Neural cell (in vitro differentiated cells): Measurements from ENCODE around the gene C8A. TPM values are rescaled to one million over a fixed set of nuclear protein-coding genes. Genes with fewer than 3 reads are reported as not detected.

ENCODE experiments used
- H2AFZ ChIP-seq: fragments of 200-600, 300-800 bp; sonication (generic), shearing (Covaris generic); 2 replicates; pipeline ENCODE4 v1.6.0; 2014; ENCODE audit warnings: low read depth, mild to moderate bottlenecking, antibody characterized with exemption, low read length, moderate library complexity
- H3F3A ChIP-seq: fragments of 200-600 bp; shearing (Covaris generic); 2 replicates; pipeline ENCODE4 v1.6.1; 2016; ENCODE audit warnings: mild to moderate bottlenecking, moderate library complexity, mixed read lengths, antibody characterized with exemption, low read length; ENCODE audit not compliant: insufficient read depth, poor library complexity, severe bottlenecking
- H3K27ac ChIP-seq: fragments of 200-600, 300-800 bp; sonication (generic), shearing (Covaris generic); 2 replicates; pipeline ENCODE4 v1.5.1; 2014; ENCODE audit warnings: mild to moderate bottlenecking, low read length, moderate library complexity
- H3K27me3 ChIP-seq: fragments of 300-800, 200-600 bp; sonication (generic), shearing (Covaris generic); 2 replicates; pipeline ENCODE4 v1.6.0; 2014; ENCODE audit warnings: mild to moderate bottlenecking, low read depth, low read length, moderate library complexity; ENCODE audit not compliant: insufficient read depth
- H3K36me3 ChIP-seq: fragments of 300-800, 200-600 bp; sonication (generic), shearing (Covaris generic); 2 replicates; pipeline ENCODE4 v1.5.1; 2014; ENCODE audit warnings: mild to moderate bottlenecking, antibody characterized with exemption, low read length, moderate library complexity; ENCODE audit not compliant: insufficient read depth
- H3K4me2 ChIP-seq: fragments of 300-800, 200-600 bp; sonication (generic), shearing (Covaris generic); 2 replicates; pipeline ENCODE4 v1.6.0; 2014; ENCODE audit warnings: mild to moderate bottlenecking, low read length
- H3K4me3 ChIP-seq: fragments of 300-800, 200-600 bp; sonication (generic), shearing (Covaris generic); 2 replicates; pipeline ENCODE4 v1.5.1; 2014; ENCODE audit warnings: mild to moderate bottlenecking, low read length, moderate library complexity
- H3K79me2 ChIP-seq: fragments of 200-600 bp; shearing (Covaris generic); replicated peaks from 2 replicates; pipeline ENCODE4 v1.6.0; 2014; ENCODE audit warnings: mild to moderate bottlenecking, low read length, moderate library complexity; ENCODE audit not compliant: insufficient read depth
- H3K9ac ChIP-seq: fragments of 300-800, 200-600 bp; sonication (generic), shearing (Covaris generic); 2 replicates; pipeline ENCODE4 v1.6.1; 2016; ENCODE audit warnings: mild to moderate bottlenecking, low read length, mixed read lengths
- H3K9me2 ChIP-seq: fragments of 200-600 bp; shearing (Covaris generic); 2 replicates; pipeline ENCODE4 v1.6.1; 2016; ENCODE audit warnings: mild to moderate bottlenecking, low read length, mixed read lengths; ENCODE audit not compliant: insufficient read depth
- H3K9me3 ChIP-seq: fragments of 200-600, 300-800 bp; sonication (generic), shearing (Covaris generic); 2 replicates; pipeline ENCODE4 v1.6.1; 2016; ENCODE audit warnings: mild to moderate bottlenecking, mixed run types, low read length, moderate library complexity, mixed read lengths
- H4K20me1 ChIP-seq: fragments of 200-600 bp; shearing (Covaris generic); 2 replicates; pipeline ENCODE4 v1.6.1; 2016; ENCODE audit warnings: mild to moderate bottlenecking, mixed run types; ENCODE audit not compliant: insufficient read depth
- CTCF ChIP-seq: fragments of 450-650 bp; IDR thresholded peaks from 2 replicates; pipeline ENCODE4 v1.5.1; 2014; ENCODE audit warnings: antibody characterized with exemption, mild to moderate bottlenecking, moderate library complexity; ENCODE audit not compliant: poor library complexity, severe bottlenecking
- EP300 ChIP-seq: fragments of 450-650 bp; conservative IDR thresholded peaks from 2 replicates; pipeline ENCODE4 v1.6.1; 2014; ENCODE audit warnings: antibody characterized with exemption, mild to moderate bottlenecking, moderate library complexity; ENCODE audit not compliant: poor library complexity, severe bottlenecking
- EZH2 ChIP-seq: fragments of 200-600, 300-800 bp; shearing (Covaris generic), sonication (generic); IDR thresholded peaks from 2 replicates; pipeline ENCODE4 v1.6.1; 2014; ENCODE audit warnings: antibody characterized with exemption, low read length, borderline replicate concordance, mild to moderate bottlenecking; ENCODE audit not compliant: insufficient read depth, poor library complexity, severe bottlenecking
- MXI1 ChIP-seq: fragments of 450-650 bp; conservative IDR thresholded peaks from 2 replicates; pipeline ENCODE4 v1.6.1; 2014; ENCODE audit warnings: antibody characterized with exemption, mild to moderate bottlenecking; ENCODE audit not compliant: poor library complexity, severe bottlenecking
- POLR2AphosphoS5 ChIP-seq: IDR thresholded peaks from 2 replicates; pipeline ENCODE4 v1.6.1; 2012
- RAD21 ChIP-seq: fragments of 450-650 bp; conservative IDR thresholded peaks from 2 replicates; pipeline ENCODE4 v1.6.1; 2014; ENCODE audit warnings: antibody characterized with exemption, mild to moderate bottlenecking, moderate library complexity
- REST ChIP-seq: IDR thresholded peaks from 2 replicates; pipeline ENCODE4 v1.6.1; 2012; ENCODE audit warnings: borderline replicate concordance
- SMC3 ChIP-seq: fragments of 450-650 bp; conservative IDR thresholded peaks from 2 replicates; pipeline ENCODE4 v1.6.1; 2014; ENCODE audit warnings: antibody characterized with exemption, mild to moderate bottlenecking, moderate library complexity; ENCODE audit not compliant: poor library complexity
- polyA plus RNA-seq: library from polyadenylated mRNA; depleted of rRNA; stranded (reverse); fragments of >200 nt; gene quantifications from 2 replicates; pipeline ENCODE4 v1.2.3, GENCODE V29; 2014

Gene C8A
- polyA plus RNA-seq, 1 donor from 2014 or later, result not detected

- TF ChIP-seq SMC3, result no peak
- no peak for TF ChIP-seq EP300
Observed at GRCh38 chr1:56827711-56828110, 26.9 kb upstream of the C8A start (continued).

GRCh38 chr1:56830052-56830451 lies 24.5 kb upstream of the C8A start:
- no peaks in the 10 kb centered on the region for H3K9me2 ChIP-seq
- no peak overlapping the region for H3K4me2 ChIP-seq
- H3K79me2 ChIP-seq, result no peaks in the 10 kb centered on the region
- no peak overlapping the region for H2AFZ ChIP-seq
- H3K9me3 ChIP-seq, result no peaks in the 10 kb centered on the region
- H3K27ac ChIP-seq, result no peak overlapping the region
- TF ChIP-seq EZH2 (no peak), POLR2AphosphoS5 (no peak), REST (no peak), EP300 (no peak), SMC3 (no peak), RAD21 (no peak), MXI1 (no peak)
- no peaks in the 10 kb centered on the region for H3K27me3 ChIP-seq
- H3K4me3 ChIP-seq, result no peak overlapping the region
- no peaks in the 10 kb centered on the region for H3K36me3 ChIP-seq
- no peaks in the 10 kb centered on the region for H3F3A ChIP-seq
- H3K9ac ChIP-seq, result no peak overlapping the region
- H4K20me1 ChIP-seq, result no peaks in the 10 kb centered on the region

GRCh38 chr1:56831871-56832693 lies 22.5 kb upstream of the C8A start:
- no peak overlapping the region for H3K27ac ChIP-seq
- no peaks in the 10 kb centered on the region for H3K27me3 ChIP-seq
- H3F3A ChIP-seq, result no peaks in the 10 kb centered on the region
- H3K9me2 ChIP-seq, result no peaks in the 10 kb centered on the region
- H2AFZ ChIP-seq, result no peak overlapping the region
- H3K4me3 ChIP-seq, result no peak overlapping the region
- H3K4me2 ChIP-seq, result no peak overlapping the region
- H4K20me1 ChIP-seq, result no peaks in the 10 kb centered on the region
- no peaks in the 10 kb centered on the region for H3K9me3 ChIP-seq
- H3K9ac ChIP-seq, result no peak overlapping the region
- no peaks in the 10 kb centered on the region for H3K36me3 ChIP-seq
- H3K79me2 ChIP-seq, result no peaks in the 10 kb centered on the region
- TF ChIP-seq SMC3, result peak; percentile 97
- peak; percentile 95 for TF ChIP-seq CTCF
- TF ChIP-seq EZH2, result no peak
- TF ChIP-seq RAD21, result peak; percentile 99
- TF ChIP-seq MXI1, result no peak
